ENCODE data around the gene WDR76. TPM values are rescaled to one million over a fixed set of nuclear protein-coding genes. Genes with fewer than 3 reads are reported as not detected.

Gene WDR76
- total RNA-seq (4.7 and 7.6 TPM in 2 replicates), polyA plus RNA-seq (0.69 and 1.8 TPM in 2 replicates)

DNA sequence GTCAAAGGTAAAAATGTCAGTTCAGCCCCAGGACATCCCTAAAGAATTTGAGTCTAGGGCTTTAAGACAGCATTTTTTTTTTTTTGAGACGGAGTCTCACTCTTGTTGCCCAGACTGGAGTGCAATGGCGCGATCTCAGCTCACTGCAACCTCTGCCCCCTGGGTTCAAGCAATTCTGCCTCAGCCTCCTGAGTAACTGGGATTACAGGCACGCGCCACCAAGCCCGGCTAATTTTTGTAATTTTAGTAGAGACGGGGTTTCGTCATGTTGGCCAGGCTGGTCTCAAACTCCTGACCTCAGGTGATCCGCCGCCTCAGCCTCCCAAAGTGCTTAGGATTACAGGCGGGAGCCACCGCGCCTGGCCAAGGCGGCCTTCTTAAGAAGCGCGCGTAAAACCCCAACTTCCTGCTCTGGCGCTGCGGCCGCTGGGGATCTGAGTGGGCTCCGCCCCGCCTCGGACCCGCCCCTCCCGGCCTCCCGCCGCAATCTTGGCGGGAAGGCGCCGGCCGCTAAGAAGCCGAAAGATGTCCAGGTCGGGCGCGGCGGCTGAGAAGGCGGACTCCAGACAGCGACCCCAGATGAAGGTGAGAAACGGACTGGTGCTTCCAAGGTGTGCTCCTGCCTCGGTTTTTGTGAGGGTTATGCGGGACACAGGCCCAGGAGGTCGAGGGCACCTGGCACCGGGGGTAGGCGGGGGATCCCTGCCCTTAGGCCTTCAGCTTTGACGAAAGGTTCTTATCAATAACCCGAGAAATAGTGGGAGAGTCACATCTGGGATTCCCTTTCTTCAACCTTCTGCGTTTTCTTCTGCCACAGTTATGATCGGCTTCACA, at the start of gene WDR76:
WDR76 (plus strand) TSS at position 495 of the 834 bp plus-strand sequence; CDS start at position 526, 31 bp downstream.
- WGBS (ENCODE audit: low lambda C conversion rate, missing lambda C conversion rate), result 12% methylated on average over 47 of the region's 48 CpGs
- Histone ChIP-seq H2AFZ (peak within 1 kb of the TSS; percentile 99), H3K4me3 (peak within 1 kb of the TSS; percentile 44), H3K4me1 (ENCODE audit: insufficient read depth) (peaks cover 26% of the 10 kb centered on the region), H3K79me2 (peaks cover 35% of the 10 kb centered on the region), H3K9me3 (ENCODE audit: low read depth) (no peaks in the 10 kb centered on the region), H3K27ac (peak within 1 kb of the TSS; percentile 67), H3K4me2 (peak within 1 kb of the TSS; percentile 92), H3K27me3 (no peaks in the 10 kb centered on the region), H4K20me1 (ENCODE audit: insufficient read depth, poor library complexity, severe bottlenecking) (no peaks in the 10 kb centered on the region), H3K9me2 (replicated peaks; ENCODE audit: insufficient read depth) (no peaks in the 10 kb centered on the region), H3K36me3 (replicated peaks; ENCODE audit: insufficient read depth, low read depth) (no peaks in the 10 kb centered on the region)
- TF ChIP-seq EZH2 (IDR thresholded peaks at IDR 0.05; ENCODE audit: borderline replicate concordance) (no peak), EZH2phosphoT487 (IDR thresholded peaks at IDR 0.05; ENCODE audit: low read depth, severe bottlenecking, unreplicated experiment) (no peak)
- TF ChIP-seq, protein P1, sequence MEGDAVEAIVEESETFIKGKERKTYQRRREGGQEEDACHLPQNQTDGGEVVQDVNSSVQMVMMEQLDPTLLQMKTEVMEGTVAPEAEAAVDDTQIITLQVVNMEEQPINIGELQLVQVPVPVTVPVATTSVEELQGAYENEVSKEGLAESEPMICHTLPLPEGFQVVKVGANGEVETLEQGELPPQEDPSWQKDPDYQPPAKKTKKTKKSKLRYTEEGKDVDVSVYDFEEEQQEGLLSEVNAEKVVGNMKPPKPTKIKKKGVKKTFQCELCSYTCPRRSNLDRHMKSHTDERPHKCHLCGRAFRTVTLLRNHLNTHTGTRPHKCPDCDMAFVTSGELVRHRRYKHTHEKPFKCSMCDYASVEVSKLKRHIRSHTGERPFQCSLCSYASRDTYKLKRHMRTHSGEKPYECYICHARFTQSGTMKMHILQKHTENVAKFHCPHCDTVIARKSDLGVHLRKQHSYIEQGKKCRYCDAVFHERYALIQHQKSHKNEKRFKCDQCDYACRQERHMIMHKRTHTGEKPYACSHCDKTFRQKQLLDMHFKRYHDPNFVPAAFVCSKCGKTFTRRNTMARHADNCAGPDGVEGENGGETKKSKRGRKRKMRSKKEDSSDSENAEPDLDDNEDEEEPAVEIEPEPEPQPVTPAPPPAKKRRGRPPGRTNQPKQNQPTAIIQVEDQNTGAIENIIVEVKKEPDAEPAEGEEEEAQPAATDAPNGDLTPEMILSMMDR (IDR thresholded peaks at IDR 0.05; ENCODE audit: poor library complexity), result no peak
- DNase-seq (ENCODE audit: low spot score), result peak; percentile 92

- H3K4me1 ChIP-seq (ENCODE audit: insufficient read depth), result peaks cover 5% of the 10 kb centered on the region
- peak overlapping the region; percentile 72 for H3K27ac ChIP-seq
- H3K79me2 ChIP-seq, result no peaks in the 10 kb centered on the region
- no peaks in the 10 kb centered on the region for H3K9me2 ChIP-seq (replicated peaks; ENCODE audit: insufficient read depth)
- no peaks in the 10 kb centered on the region for H4K20me1 ChIP-seq (ENCODE audit: insufficient read depth, poor library complexity, severe bottlenecking)
- H3K36me3 ChIP-seq (replicated peaks; ENCODE audit: insufficient read depth, low read depth), result no peaks in the 10 kb centered on the region
- H3K27me3 ChIP-seq, result no peaks in the 10 kb centered on the region
- no peaks in the 10 kb centered on the region for H3K9me3 ChIP-seq (ENCODE audit: low read depth)
- TF ChIP-seq, protein P1 (IDR thresholded peaks at IDR 0.05; ENCODE audit: poor library complexity), result peak; percentile 86
- no peak for TF ChIP-seq EZH2 (IDR thresholded peaks at IDR 0.05; ENCODE audit: borderline replicate concordance)
- WGBS (ENCODE audit: low lambda C conversion rate, missing lambda C conversion rate), result 7% methylated on average over 31 of the region's 31 CpGs
- peak overlapping the region; percentile 57 for H3K4me3 ChIP-seq
- peak; percentile 86 for DNase-seq (ENCODE audit: low spot score)
- H2AFZ ChIP-seq, result peak overlapping the region; percentile 91
- peak overlapping the region; percentile 82 for H3K4me2 ChIP-seq
Measured at GRCh38 chr15:43777267-43777914, 49.4 kb upstream of the WDR76 start.

DNA sequence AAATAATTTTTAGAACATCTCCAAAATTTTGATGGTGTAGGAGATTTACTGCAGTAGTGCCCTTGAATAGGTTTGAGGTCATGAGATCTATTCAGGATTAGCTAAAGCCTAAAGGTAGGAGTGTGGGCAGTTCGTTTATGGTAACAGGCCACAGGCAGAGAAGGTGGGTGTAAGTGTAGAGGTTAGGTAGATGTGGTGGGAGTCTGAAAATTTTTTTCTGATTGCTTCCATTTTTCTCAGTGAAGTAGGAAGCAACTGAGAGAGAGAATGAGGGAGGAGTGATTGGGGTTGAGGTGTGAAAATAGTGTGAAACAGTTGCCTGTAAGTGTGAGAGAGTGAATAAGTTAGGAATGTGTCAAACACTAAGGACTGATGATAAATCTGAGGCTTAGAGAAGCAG, 47.8 kb upstream of the WDR76 start:
- TF ChIP-seq EZH2 (IDR thresholded peaks at IDR 0.05; ENCODE audit: borderline replicate concordance) (no peak), EZH2phosphoT487 (IDR thresholded peaks at IDR 0.05; ENCODE audit: low read depth, severe bottlenecking, unreplicated experiment) (no peak)
- TF ChIP-seq, protein P1 (IDR thresholded peaks at IDR 0.05; ENCODE audit: poor library complexity), result no peak
- H3K4me2 ChIP-seq, result no peak overlapping the region
- H3K36me3 ChIP-seq (replicated peaks; ENCODE audit: insufficient read depth, low read depth), result no peaks in the 10 kb centered on the region
- H3K4me1 ChIP-seq (ENCODE audit: insufficient read depth), result peaks cover 5% of the 10 kb centered on the region
- no peaks in the 10 kb centered on the region for H3K9me3 ChIP-seq (ENCODE audit: low read depth)
- no peak overlapping the region for H2AFZ ChIP-seq
- no peak overlapping the region for H3K27ac ChIP-seq
- no peaks in the 10 kb centered on the region for H3K9me2 ChIP-seq (replicated peaks; ENCODE audit: insufficient read depth)
- no peaks in the 10 kb centered on the region for H4K20me1 ChIP-seq (ENCODE audit: insufficient read depth, poor library complexity, severe bottlenecking)
- no peaks in the 10 kb centered on the region for H3K27me3 ChIP-seq
- WGBS (ENCODE audit: low lambda C conversion rate, missing lambda C conversion rate), result 90% methylated on average over 1 of the region's 1 CpG
- no peaks in the 10 kb centered on the region for H3K79me2 ChIP-seq
- DNase-seq (ENCODE audit: low spot score), result no peak
- H3K4me3 ChIP-seq, result no peak overlapping the region

Data from hepatocyte (in vitro differentiated cells).